Non-pigmented ciliary epithelial cell (primary cell): Measurements from ENCODE around the gene PI4K2A.
"Not testable (repeated sequence)": the region's sequence is repeated elsewhere in the genome, so short reads cannot be mapped to it uniquely, and the experiment has no call there.

Experiments used
- DNase-seq: peaks from one replicate; pipeline ENCODE4 v3.0.0-alpha.2; 2010; ENCODE audit warnings: low read depth

PI4K2A gene

DNA sequence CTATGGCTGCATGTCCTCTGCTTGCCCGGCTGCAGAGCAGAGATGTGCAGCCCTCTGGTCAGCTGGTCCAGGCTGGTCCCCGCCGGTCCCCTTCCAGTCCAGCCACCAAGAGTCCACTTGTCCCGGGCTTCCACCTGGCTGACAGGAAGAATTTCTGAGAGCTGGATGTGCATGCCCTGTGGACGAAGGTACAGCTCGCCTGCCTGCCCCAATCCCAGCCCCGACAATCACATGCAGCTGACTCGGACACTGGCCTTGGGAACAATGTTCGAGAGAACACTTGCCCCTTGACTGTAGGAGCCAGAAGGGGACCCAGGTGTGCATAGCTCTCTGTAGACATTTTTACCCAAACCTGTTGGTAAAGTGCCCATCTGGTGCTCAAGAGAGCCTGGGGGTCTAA, 34.8 kb downstream of the PI4K2A start:
- DNase-seq, result no peak

DNA sequence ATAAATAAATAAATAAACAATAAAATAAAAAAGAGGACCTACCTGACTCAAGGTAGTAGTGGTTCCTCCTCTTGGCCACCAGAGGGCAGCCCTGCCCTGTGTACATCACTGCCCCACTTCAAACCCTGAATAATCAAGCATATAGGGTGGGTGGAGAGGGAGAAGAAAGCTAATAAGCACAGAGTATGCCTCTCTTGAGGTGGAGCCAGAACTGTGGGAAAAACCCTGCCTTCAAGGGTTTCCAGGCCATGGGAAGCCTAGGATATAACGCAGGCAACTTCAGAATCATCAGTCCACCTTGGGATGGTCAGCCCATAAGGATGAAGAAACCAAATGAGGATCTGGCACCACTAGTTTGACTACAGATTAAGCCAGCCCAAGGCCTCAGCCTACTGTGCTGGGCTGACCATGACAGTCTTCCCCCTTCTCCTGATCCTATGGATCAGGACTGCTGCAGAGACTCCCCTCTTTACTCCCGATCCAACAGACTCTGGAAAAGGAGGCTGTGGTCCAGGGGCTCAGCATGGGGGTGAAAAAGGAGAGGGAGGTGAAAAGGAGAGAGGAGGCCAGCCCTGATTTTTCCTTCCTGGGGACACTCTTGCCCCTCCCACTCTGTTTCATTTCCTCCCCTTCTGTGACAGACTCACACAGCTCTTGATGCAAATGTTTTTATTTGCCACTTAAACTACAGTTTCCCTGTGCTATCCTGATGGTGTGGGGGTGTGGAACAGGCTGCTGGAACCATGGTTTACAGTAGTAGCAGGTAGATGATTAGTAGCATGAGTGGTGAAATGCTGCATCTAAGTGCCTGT, 36.5 kb downstream of the PI4K2A start:
- no peak for DNase-seq

DNA sequence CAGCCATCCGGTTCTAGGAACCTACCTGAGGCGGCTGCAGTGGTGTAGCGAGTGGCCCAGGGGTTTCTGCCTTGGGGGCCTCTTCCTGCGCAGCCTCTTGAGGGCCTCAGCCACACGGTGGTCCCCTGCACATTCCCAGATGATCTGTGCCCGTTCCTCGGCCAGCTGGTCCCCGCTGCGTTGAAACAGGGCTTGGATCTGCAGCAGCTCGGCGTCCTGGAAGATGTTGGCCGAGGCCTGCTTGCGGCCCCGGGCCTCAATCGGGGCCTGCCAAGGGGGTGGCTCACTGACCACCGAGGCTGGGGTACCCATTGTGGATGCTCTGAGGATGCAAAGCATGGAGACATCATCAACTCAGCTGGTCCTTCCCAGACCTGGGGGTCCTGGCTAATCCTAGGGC, 39.1 kb downstream of the PI4K2A start:
- no peak for DNase-seq

DNA sequence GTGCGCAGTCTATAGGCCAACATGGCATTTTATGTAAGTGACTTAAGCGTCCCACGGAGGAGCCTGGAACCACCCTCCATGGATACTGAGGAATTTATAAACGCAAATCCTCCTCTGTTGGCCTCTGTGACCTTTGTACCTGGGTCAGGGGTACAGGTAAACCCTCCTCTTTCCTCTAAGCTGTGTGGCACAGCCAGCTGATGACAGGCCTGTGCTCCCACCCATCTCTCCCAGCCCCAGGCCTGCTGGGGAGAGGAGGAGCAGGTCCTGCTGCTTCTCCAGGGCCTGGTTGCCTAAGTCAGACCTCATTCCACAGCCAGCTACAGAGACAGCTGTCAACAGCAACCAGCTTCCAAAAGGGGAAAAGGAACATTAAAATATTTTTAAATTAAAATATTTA, 41.6 kb downstream of the PI4K2A start:
- no peak for DNase-seq

DNA sequence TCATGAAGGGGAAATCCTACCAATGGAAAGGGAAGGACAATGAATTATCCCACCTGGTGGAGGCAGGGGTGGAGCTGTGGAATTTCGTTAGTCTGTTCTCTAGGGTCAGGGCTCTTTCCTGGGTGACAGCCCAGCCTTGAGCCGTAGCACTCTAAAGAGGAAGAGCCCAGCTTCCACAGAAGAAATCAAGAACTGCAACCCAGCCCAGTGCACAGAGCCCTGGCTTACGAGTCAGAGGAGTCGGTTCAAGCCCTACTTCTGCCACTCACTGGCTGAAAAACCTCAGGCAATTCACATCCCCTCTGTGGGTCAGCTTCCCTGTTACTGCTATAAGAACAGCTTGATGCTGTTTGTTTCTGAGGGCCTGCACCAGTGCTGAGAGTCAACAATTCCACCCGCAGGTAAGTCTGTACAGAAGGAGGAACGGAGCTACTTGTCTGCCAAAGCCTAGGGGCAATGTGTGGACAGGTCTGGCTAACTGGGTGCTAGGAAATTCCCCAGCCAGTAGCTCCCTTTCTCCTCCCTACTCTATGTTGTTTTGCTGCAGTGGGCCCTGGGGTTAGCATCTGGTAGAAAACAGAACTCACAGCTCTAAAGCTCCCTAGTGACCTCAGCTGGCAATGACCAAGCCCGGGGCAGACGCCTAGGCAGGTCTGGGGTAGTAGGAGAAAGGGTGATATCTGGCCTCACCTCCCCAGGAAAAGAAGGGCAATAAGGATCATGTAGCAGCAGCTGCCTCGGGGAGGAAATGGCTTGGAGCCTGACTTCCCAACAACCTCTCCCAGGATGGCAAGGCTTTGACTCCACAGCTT, 43.3 kb downstream of the PI4K2A start:
- no peak for DNase-seq

DNA sequence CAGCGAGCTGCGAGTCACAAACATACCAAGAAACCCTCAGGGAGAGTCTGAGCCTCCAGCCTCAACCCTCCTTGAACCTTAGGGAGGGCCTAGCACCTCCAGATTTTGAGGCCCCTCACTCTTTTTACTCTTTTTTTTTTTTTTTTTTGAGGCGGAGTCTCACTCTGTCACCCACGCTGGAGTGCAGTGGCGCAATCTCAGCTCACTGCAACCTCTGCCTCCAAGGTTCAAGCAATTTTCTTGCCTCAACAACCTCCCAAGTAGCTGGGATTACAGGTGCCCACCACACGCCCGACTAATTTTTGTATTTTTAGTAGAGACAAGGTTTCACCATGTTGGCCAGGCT, 43.9 kb downstream of the PI4K2A start:
- not testable (repeated sequence) for DNase-seq

DNA sequence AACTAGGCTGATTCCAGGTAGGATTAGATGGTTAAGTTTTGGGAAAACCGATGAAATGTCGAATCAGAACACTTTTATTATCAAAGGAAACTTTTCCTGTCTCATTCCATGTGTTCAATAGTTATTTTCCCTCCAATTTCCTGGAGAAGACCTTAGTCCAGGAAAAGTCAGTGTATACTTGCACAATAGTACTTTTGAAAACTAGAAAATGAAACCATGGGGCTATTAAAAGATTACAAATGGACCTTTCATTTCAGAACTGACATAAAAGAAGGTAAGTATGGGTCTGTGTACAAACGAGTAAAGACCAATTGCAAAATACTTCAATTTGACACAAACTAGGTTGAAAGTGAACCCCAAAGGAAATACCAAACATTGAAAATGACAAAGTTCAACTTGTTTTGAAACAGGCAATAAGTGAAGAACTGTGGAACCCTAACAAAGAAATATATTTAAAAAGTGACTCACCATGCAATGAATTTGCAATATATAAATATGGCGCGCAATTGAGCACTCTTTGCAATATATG, 44.5 kb downstream of the PI4K2A start:
- DNase-seq, result no peak

DNA sequence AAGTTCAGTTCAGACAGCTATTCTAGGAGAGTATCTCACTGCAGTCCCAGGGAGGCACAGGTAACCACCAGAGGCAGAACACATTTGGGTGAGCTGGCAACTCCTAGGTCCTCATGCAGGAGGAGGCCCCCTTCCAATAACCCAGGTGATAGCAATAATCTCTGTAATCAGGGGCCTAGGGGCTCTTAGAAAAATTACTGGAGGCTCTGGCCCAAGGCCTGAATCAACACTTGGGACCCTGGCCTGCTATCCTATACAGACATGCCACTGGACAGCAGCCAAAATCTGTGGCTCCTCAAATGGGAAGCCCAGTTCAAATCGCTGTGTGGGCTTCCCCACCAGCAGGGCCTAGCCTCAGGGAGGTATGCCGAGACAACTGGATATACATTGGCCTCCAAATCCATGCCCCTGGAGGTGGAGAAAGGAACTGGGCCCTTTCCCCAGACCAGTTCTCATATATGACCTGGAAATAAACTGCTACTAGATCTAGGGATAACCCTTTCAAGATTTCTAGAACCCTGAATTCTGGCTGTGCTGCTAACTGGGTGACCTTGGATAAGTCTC, 45.0 kb downstream of the PI4K2A start:
- DNase-seq, result no peak

DNA sequence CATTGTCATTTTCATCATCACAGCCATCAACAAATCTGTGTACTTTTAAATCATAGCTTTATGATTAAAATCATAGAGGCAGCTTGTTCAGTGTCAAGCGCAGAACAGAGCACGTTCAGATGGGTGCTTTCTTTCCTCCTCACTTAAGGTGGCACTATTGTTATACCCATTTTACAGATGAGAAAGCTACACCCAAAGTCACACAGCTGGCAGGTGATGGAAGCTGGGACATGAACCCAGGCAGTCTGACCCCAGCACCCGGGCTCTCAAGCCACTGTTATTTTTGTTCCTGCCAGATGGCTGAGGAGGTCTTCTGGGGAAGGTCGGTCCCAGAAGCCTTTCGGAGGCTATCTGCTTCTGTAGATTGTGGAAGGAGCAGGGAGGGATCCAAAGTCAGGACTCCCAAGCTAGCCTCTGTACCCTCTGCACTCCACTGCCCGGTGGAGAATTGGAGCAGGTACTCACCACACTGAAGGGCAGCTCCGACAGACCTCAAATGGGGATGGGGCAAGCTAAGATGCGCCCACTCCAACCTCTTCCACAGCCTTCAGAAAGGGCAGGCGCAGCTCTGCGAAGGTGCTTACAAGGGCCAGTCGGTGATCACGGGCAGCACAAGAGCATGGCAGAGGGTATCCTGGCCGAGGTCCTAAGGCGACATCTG, 46.0 kb downstream of the PI4K2A start:
- DNase-seq, result no peak

DNA sequence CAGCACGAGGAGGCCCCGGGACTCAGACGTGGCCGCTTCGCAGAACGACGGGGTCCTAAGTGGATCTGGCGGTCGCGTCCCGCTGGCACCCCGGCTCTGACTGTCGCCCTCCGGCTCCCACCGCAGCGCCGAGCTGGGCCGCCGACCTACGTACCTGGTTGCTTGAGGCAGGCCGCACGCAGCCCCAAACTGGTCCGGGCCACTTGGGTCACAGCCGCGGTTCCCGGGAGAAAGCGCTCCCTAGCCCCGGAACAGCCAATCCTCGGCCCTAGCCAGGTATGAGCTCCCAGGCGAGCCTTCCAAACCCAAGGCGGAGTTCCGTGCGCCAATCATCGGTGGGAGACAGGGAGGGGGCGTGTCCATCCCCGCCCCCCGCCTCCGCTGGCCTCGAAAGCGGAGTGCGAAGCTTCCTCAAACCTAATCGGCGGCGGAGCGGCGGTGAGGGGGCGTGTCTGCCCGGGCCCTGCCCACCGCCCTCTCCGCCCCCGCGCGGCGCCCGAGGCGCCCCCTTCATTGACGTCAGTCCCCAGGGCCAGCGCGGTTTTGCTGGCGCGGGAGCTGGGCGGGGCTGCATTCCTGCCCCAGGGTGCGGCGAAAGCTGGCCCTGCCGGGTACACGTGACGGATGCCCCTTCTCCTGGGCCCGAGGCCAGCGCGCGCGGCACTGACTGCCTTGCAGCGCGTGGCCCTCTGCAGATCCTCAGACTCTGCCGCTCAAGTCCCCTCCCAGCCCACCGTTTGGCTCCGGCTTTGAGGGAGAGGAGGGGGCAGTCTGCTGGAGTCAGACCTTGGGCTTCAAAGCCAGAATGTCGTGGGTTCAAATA, 46.7 kb downstream of the PI4K2A start, which contains the start of gene AVPI1:
AVPI1 (minus strand) TSS at position 280 of the 823 bp plus-strand sequence. CDS start 7,336 bp downstream, outside the sequence.
- DNase-seq, result peak; percentile 81

DNA sequence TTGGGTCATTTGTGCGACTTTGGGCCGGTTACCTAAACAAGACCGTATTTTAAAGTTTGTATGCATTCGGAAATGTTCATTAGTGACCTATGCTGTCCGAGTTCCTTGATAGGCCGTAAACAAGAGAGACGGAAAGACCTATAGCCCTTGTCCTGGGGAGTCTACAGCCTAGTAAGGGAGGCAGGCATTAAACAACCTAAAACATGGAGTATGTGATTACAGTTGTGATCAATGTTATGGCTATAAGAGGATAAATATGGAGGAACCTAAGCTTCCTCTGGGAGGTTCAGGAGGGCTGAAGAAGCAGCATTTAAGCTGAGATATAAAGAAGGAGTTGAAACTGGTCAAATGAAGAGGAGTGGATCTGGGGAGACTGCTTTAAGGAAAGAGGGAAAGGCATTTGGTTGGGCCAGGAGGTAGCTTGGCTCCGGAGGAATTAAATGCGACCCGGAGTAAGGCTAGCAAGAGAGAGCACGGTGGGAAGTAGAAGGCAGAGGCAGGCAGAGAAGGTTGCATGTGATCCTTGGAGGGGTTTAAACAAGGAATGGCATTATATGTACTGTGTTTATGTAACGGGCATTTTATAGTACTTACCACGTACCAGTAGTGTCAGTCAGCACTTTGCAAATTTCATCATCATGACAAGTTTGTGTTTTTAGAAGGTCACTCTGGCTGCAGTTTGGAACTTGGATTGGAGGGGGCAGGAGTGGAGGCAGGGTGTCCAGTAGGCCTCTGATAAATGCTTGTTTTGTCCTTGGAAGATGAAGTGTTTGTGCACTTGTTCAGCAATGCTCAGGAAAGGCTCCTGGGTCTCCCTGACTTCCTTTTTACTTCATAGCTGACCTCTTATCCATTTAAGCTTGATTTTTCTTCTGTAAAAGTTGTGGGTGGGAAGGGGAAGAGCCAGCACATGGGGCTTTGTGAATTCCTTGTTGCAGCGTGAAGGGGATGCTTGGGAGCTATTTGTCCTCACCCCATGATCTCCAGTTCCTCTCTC, 47.6 kb downstream of the PI4K2A start:
- no peak for DNase-seq

DNA sequence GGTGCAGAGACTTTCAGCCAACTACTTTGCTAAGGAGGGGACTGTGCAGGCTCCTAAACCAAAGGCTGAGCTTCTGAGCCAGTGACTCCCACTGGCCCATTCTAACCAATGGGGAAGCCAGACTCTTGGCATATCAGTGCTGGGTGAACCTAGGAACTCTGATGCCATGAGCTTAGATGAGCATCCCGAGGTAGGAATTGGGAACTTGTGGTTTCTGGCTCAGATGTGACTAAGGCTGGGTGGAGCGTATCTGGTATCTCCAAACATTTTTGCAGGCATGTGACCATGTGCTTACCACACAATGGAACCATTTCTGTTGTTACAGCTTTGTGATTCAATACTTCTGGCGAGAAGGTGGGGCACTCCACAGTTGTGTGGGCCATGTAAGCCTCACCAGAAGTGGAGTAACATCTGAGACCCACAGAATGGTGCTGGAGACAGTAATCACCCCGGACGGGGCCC, 49.1 kb downstream of the PI4K2A start:
- DNase-seq, result peak; percentile 93

DNA sequence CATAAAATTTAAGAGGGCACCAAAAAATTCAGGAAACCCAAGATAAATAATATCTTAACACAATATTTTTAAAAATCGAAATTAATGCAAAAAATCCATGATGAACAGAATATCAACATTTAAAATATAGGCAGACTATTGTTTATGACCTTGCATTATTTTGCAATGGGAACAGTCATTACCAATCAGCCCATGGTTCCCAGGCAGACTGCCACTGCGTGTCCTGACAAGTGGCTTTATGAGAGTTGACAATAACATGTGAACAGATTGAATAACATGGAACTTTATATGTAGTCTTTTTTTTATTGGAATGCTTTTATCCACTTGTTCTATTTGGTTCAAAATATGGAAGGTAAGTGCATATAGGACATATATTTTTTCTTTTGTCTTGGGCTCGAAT, 49.7 kb downstream of the PI4K2A start:
- DNase-seq, result no peak

DNA sequence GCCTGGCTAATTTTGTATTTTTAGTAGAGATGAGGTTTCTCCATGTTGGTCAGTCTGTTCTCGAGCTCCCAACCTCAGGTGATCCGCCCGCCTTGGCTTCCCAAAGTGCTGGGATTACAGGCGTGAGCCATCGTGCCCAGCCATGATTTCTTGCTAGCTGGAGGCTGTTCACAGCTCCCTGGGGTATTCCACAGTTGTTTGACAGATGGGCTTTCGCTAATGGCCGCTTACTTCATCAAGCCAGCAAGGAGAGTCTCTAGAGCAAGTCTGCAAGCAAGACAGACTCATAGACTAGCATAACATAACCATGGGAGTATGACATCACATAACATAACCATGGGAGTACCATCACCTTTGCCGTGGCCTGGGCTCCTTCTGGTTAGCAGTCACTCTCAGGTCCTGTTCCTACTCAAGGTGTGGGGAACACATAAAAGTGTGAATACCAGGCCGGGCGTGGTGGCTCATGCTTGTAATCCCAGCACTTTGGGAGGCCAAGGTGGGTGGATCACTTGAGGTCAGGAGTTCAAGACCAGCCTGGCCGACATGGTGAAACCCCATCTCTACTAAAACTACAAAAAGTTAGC, 57.7 kb downstream of the PI4K2A start:
- not testable (repeated sequence) for DNase-seq

DNA sequence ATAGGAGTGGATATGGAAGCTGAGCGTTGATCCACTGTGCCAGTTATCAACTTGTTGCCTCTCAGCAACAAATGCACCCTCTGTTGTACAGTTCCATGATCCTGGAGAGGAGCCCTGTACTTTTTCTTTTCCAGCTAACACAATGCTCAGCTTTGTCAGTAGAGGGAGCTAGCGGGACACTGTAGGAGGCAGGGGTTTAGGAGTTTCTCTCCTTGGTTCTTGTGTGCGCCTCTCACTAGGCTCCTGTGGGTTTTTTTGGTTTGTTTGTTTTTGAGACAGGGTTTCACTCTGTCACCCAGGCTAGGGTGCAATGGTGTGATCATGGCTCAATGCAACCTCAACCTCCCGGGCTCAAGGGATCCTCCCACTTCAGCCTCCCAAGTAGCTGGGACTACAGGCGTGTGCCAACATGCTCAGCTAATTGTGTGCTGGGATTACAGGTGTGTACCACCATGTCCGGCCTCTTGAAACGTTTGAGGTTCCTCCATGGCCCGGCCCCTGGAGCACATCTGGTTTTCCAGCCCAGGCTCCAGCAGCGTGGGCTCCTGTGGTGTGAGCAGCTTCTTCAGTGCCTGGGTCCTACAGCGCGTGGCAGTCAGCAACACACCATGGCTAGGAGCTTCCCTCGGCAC, 61.1 kb downstream of the PI4K2A start:
- no peak for DNase-seq

DNA sequence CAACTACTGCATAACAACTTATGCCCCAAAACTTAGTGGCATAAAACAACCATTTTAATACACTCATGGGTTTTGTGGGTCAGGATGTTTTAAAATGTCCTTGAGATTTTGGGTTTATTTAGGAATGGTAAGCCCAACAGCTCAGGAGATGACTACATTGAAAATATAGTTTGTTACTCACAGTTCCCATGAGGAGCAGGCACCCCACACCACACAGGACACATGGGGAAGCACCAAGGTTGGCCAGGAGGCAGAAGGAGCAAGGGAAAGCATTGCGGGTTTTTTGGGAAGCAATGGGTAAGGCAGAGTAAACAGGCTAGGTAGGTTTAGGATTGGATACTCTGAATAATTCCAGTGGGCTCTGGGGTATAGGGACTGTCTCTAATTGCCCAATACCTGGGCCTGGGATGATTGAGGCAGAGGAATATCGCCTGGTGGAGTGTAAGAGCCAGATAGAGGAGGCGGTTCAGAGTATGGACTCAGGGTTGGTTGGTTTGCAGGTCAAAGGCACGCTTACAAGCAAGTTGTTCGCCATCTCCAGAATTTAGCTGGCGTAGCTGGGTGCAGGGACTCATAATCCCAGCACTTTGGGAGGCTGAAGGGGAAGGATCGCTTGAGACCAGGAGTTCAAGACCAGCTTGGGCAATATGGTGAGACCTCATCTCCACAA, 63.1 kb downstream of the PI4K2A start:
- DNase-seq, result no peak

DNA sequence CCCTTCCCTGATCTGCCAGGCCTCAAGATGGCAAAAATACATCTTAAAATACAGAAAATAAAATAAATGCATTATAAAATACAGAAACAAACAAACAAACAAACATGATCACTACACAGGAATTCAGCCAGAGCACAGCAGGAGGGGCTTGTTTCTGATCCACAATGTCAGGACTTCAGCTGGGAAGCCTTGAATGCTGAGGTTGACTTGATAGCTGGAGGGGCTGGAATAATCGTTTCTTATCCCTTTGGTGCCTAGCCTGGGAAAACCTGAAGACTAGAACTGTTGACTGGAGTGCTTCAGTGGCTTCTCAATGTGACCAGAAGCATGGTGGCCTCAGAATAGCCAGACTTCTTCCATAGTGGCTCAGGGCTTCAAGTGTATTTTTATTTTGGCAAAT, 63.9 kb downstream of the PI4K2A start:
- no peak for DNase-seq

DNA sequence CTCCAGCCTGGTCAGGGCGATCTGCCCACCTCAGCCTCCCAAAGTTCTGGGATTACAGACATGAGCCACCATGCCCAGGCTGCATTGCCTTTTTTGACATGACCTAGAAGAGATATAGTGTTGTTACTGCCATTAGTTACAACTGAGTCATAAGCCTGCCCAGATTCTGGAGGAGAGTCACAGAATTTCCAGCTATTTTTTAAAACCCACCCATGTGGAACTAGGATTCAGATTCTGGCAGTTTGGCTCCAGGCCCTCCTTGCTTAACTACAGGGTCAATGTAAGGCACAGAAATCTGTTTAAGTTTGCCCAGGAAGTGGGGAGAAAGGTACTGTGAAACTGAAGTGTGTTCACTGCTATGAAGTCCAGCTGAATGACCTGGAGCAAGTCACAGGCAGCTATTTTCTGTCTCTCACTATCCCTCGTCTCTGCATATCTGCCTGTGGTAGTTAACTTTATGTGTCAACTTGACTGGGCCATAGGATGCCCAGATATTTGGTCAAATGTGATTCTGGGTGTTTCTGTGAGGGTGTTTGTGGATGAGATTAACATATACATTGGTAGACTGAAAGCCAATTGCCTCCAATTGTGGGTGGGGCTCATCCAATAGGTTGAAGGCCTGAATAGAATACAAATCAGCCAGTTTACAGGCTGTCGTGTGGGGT, 64.7 kb downstream of the PI4K2A start:
- DNase-seq, result no peak
